Hematopoietic multipotent progenitor cell (in vitro differentiated cells): ENCODE results near the gene ZBTB43. TPM values are rescaled to one million over a fixed set of nuclear protein-coding genes. Genes with fewer than 3 reads are reported as not detected.

Experiments
- DNase-seq, 3 donors: peaks; one replicate each; pipeline ENCODE4 v3.0.0-alpha.2; 2011 to 2015; ENCODE audit warnings: low read depth in 2 of 3, low spot score in 2 of 3
- total RNA-seq: library from RNA; depleted of rRNA; stranded (reverse); fragments of >200 nt; gene quantifications from one replicate; pipeline ENCODE4 v1.2.3, GENCODE V29; 2012

ZBTB43 gene
- total RNA-seq, 1 donor = 8.6 TPM

GRCh38 chr9:126885131-126885641 lies 80.3 kb downstream of the ZBTB43 start:
- no peak for DNase-seq

GRCh38 chr9:126886034-126886822 lies 81.4 kb downstream of the ZBTB43 start:
- no peak for DNase-seq

- no peak for DNase-seq
Measured at GRCh38 chr9:126886897-126887296, 82.1 kb downstream of the ZBTB43 start.

Other genes starting within 250 kb of the ZBTB43 start
- under 0.01 TPM for gene LMX1B, start 191.1 kb upstream of the ZBTB43 start, total RNA-seq
- 7.8 TPM for gene ZBTB34, start 55.6 kb downstream of the ZBTB43 start, total RNA-seq
- gene RALGPS1, start 109.7 kb downstream of the ZBTB43 start, total RNA-seq = 1.6 TPM